Neural progenitor cell (in vitro differentiated cells): ENCODE results near the gene DLG2. TPM values are rescaled to one million over a fixed set of nuclear protein-coding genes. Genes with fewer than 3 reads are reported as not detected.

Source experiments
- DNase-seq: peaks from one replicate; pipeline ENCODE4 v3.0.0-alpha.2; 2016; ENCODE audit warnings: low spot score
- H2AFZ ChIP-seq: fragments of 200-600 bp; sonication (generic); replicated peaks from 2 replicates; pipeline ENCODE4 v1.6.1; 2016; ENCODE audit warnings: antibody characterized with exemption
- H3F3A ChIP-seq: fragments of 200-600 bp; sonication (generic); 2 replicates; pipeline ENCODE4 v1.6.1; 2016; ENCODE audit warnings: antibody characterized with exemption, low read depth
- H3K27ac ChIP-seq: fragments of 200-600 bp; sonication (generic); 2 replicates; pipeline ENCODE4 v1.5.1; 2016; ENCODE audit warnings: mild to moderate bottlenecking
- H3K27me3 ChIP-seq: fragments of 200-600 bp; sonication (generic); 2 replicates; pipeline ENCODE4 v1.6.1; 2016; ENCODE audit warnings: mild to moderate bottlenecking, moderate library complexity
- H3K36me3 ChIP-seq: fragments of 200-600 bp; sonication (generic); 2 replicates; pipeline ENCODE4 v1.5.1; 2016
- H3K4me1 ChIP-seq: fragments of 200-600 bp; sonication (generic); 2 replicates; pipeline ENCODE4 v1.6.1; 2016; ENCODE audit warnings: mixed run types
- H3K4me2 ChIP-seq: fragments of 200-600 bp; sonication (generic); 2 replicates; pipeline ENCODE4 v1.6.1; 2016
- H3K4me3 ChIP-seq: fragments of 200-600 bp; sonication (generic); 2 replicates; pipeline ENCODE4 v1.5.1; 2016
- H3K79me2 ChIP-seq: fragments of 200-600 bp; sonication (generic); 2 replicates; pipeline ENCODE4 v1.6.1; 2016; ENCODE audit warnings: low read depth
- H3K9ac ChIP-seq: fragments of 200-600 bp; sonication (generic); 2 replicates; pipeline ENCODE4 v1.6.1; 2016
- H3K9me3 ChIP-seq: fragments of 200-600 bp; sonication (generic); 2 replicates; pipeline ENCODE4 v1.5.1; 2016; ENCODE audit warnings: low read depth
- H4K20me1 ChIP-seq: fragments of 200-600 bp; sonication (generic); 2 replicates; pipeline ENCODE4 v1.6.1; 2016; ENCODE audit warnings: low read depth
- H3K27ac Mint-ChIP-seq: 3 replicates; pipeline ENCODE4 v1.8.0; 2021; ENCODE audit warnings: mixed read lengths
- H3K27me3 Mint-ChIP-seq: 2 replicates; pipeline ENCODE4 v1.8.0; 2022; ENCODE audit warnings: low read depth, mild to moderate bottlenecking, inconsistent platforms, moderate library complexity, mixed read lengths; ENCODE audit not compliant: insufficient read depth
- H3K36me3 Mint-ChIP-seq: 3 replicates; pipeline ENCODE4 v1.8.0; 2021; ENCODE audit warnings: mixed read lengths
- H3K4me1 Mint-ChIP-seq: 3 replicates; pipeline ENCODE4 v1.8.0; 2021; ENCODE audit warnings: mixed read lengths
- H3K4me3 Mint-ChIP-seq: 3 replicates; pipeline ENCODE4 v1.8.0; 2021; ENCODE audit warnings: mild to moderate bottlenecking, moderate library complexity, mixed read lengths
- H3K9me3 Mint-ChIP-seq: 3 replicates; pipeline ENCODE4 v1.8.0; 2020; ENCODE audit warnings: mixed read lengths
- CTCF ChIP-seq: fragments of 200-600 bp; sonication (generic); IDR thresholded peaks from 2 replicates; pipeline ENCODE4 v1.5.1; 2017; ENCODE audit warnings: antibody characterized with exemption, mild to moderate bottlenecking
- EZH2 ChIP-seq: fragments of 200-600 bp; sonication (generic); IDR thresholded peaks from 2 replicates; pipeline ENCODE4 v1.6.1; 2017; ENCODE audit warnings: antibody characterized with exemption, mild to moderate bottlenecking, moderate library complexity
- EZH2phosphoT487 ChIP-seq: fragments of 200-600 bp; sonication (generic); IDR thresholded peaks from 2 replicates; pipeline ENCODE4 v1.6.1; 2017; ENCODE audit warnings: antibody characterized with exemption
- total RNA-seq: library from RNA; depleted of rRNA; stranded (reverse); fragments of >200 nt; gene quantifications from 2 replicates; pipeline ENCODE4 v1.2.3, GENCODE V29; 2015; ENCODE audit warnings: low replicate concordance

DLG2 gene
- total RNA-seq, 1 donor from 2014 or later: 7.5 TPM

- no peak overlapping the region for H3K27ac ChIP-seq
- H3K4me3 Mint-ChIP-seq: peak overlapping the region; percentile 54
- no peak overlapping the region for H3K9ac ChIP-seq
- peaks cover 39% of the 10 kb centered on the region for H3K4me1 Mint-ChIP-seq
- no peaks in the 10 kb centered on the region for H3K36me3 ChIP-seq
- H3F3A ChIP-seq: peaks cover 14% of the 10 kb centered on the region
- peak overlapping the region; percentile 88 for H2AFZ ChIP-seq
- peaks cover 22% of the 10 kb centered on the region for H3K4me1 ChIP-seq
- DNase-seq: no peak
- no peaks in the 10 kb centered on the region for H3K9me3 Mint-ChIP-seq
- H3K27me3 ChIP-seq: no peaks in the 10 kb centered on the region
- no peak overlapping the region for H3K27ac Mint-ChIP-seq
- H4K20me1 ChIP-seq: no peaks in the 10 kb centered on the region
- H3K4me3 ChIP-seq: no peak overlapping the region
- no peaks in the 10 kb centered on the region for H3K79me2 ChIP-seq
- H3K36me3 Mint-ChIP-seq: no peaks in the 10 kb centered on the region
- H3K9me3 ChIP-seq: no peaks in the 10 kb centered on the region
- TF ChIP-seq EZH2: no peak
- no peak for TF ChIP-seq CTCF
- TF ChIP-seq EZH2phosphoT487: no peak
- peaks cover 2% of the 10 kb centered on the region for H3K27me3 Mint-ChIP-seq
- H3K4me2 ChIP-seq: no peak overlapping the region
These were observed 1901.4 kb downstream of the DLG2 start for GRCh38 chr11:83725728-83726127.

GRCh38 chr11:83725269-83725560 lies 1901.9 kb downstream of the DLG2 start:
- Histone ChIP-seq H3K36me3 (no peaks in the 10 kb centered on the region), H3K27ac (no peak overlapping the region), H3K4me1 (peaks cover 27% of the 10 kb centered on the region), H3K4me2 (peak overlapping the region; percentile 65), H3K9ac (no peak overlapping the region), H3K9me3 (no peaks in the 10 kb centered on the region), H3K79me2 (no peaks in the 10 kb centered on the region), H3K4me3 (peak overlapping the region; percentile 5), H4K20me1 (no peaks in the 10 kb centered on the region), H3F3A (peaks cover 14% of the 10 kb centered on the region), H2AFZ (peak overlapping the region; percentile 88), H3K27me3 (no peaks in the 10 kb centered on the region)
- peak overlapping the region; percentile 34 for H3K27ac Mint-ChIP-seq
- peaks cover 43% of the 10 kb centered on the region for H3K4me1 Mint-ChIP-seq
- no peaks in the 10 kb centered on the region for H3K9me3 Mint-ChIP-seq
- H3K4me3 Mint-ChIP-seq: peak overlapping the region; percentile 60
- H3K36me3 Mint-ChIP-seq: no peaks in the 10 kb centered on the region
- TF ChIP-seq CTCF: no peak
- no peak for TF ChIP-seq EZH2
- TF ChIP-seq EZH2phosphoT487: no peak
- DNase-seq: peak; percentile 5
- H3K27me3 Mint-ChIP-seq: peaks cover 2% of the 10 kb centered on the region

- no peak overlapping the region for H3K9ac ChIP-seq
- H3K4me3 Mint-ChIP-seq: peak overlapping the region; percentile 71
- no peaks in the 10 kb centered on the region for H3K9me3 ChIP-seq
- H3K27me3 ChIP-seq: no peaks in the 10 kb centered on the region
- H3K36me3 ChIP-seq: no peaks in the 10 kb centered on the region
- peaks cover 7% of the 10 kb centered on the region for H3K27me3 Mint-ChIP-seq
- H3K27ac Mint-ChIP-seq: peak overlapping the region; percentile 19
- H3K4me1 Mint-ChIP-seq: peaks cover 44% of the 10 kb centered on the region
- peak overlapping the region; percentile 65 for H3K4me2 ChIP-seq
- no peaks in the 10 kb centered on the region for H3K9me3 Mint-ChIP-seq
- TF ChIP-seq CTCF: peak; percentile 56
- TF ChIP-seq EZH2phosphoT487: no peak
- H2AFZ ChIP-seq: peak overlapping the region; percentile 88
- H3K36me3 Mint-ChIP-seq: no peaks in the 10 kb centered on the region
- peaks cover 14% of the 10 kb centered on the region for H3F3A ChIP-seq
- H3K4me3 ChIP-seq: no peak overlapping the region
- no peaks in the 10 kb centered on the region for H4K20me1 ChIP-seq
- no peaks in the 10 kb centered on the region for H3K79me2 ChIP-seq
- peaks cover 28% of the 10 kb centered on the region for H3K4me1 ChIP-seq
- DNase-seq: peak; percentile 43
- no peak overlapping the region for H3K27ac ChIP-seq
These were observed 1903.1 kb downstream of the DLG2 start for GRCh38 chr11:83723999-83724398.
